ENCODE measurements around the gene TSPO. TPM values are rescaled to one million over a fixed set of nuclear protein-coding genes. Genes with fewer than 3 reads are reported as not detected.

TSPO gene
- total and polyA plus RNA-seq, 7 experiments from 2014 or later = 56.1 to 357 (median 102) TPM

GRCh38 chr22:43185860-43186261, 34.5 kb downstream of the TSPO start:
- H3K4me3 Mint-ChIP-seq = peak overlapping the region; percentile 59 to 83 (median 70)
- H3K4me1 Mint-ChIP-seq = peaks cover 5 to 36% (median 24%) of the 10 kb centered on the region in 7 donors
- H3K9me3 Mint-ChIP-seq = peaks cover 0 to 4% (median 0%) of the 10 kb centered on the region in 11 donors
- peak overlapping the region; percentile 78 for H3K27ac ChIP-seq (ENCODE audit: low read depth, low read length)
- peak overlapping the region; percentile 65 for H3K4me3 ChIP-seq (ENCODE audit: low read length)
- no peaks in the 10 kb centered on the region for H3K27me3 ChIP-seq (ENCODE audit: control insufficient read depth in 2 of 2, insufficient read depth in 2 of 2, low read length in 2 of 2)
- no peak for DNase-seq
- ChIA-PET POLR2A (interaction anchor here (2.2 kb wide), 1 partner anchor 34 kb away, joined by 17 read pairs; the partner anchor contains the start of gene TSPO), CTCF (no interaction called here)
- peaks cover 0 to 8% (median 0%) of the 10 kb centered on the region in 5 donors for H3K36me3 Mint-ChIP-seq
- peak overlapping the region in 7 of 9 donors; percentile 10 to 65 (median 33) for H3K27ac Mint-ChIP-seq
- no peaks in the 10 kb centered on the region for H3K9me3 ChIP-seq (ENCODE audit: control insufficient read depth in 2 of 3, low read length in 3 of 3)
- H3K27me3 Mint-ChIP-seq = peaks cover 0 to 4% (median 0%) of the 10 kb centered on the region in 5 donors
- peaks cover 0 to 7% (median 0%) of the 10 kb centered on the region in 3 experiments for H3K36me3 ChIP-seq (ENCODE audit: control insufficient read depth in 2 of 3, insufficient read depth in 3 of 3, low read length in 3 of 3)
- ATAC-seq = no peak
- intact Hi-C loops (cut with micrococcal nuclease) = loop anchor here (2.0 to 10.0 kb wide), 5 partner anchors 33 to 626 kb away; partner anchors contain the start of genes ARFGAP3 (in 1 of the 2) and EFCAB6 (in 1 of the 2)
- H3K4me1 ChIP-seq (ENCODE audit: control insufficient read depth in 2 of 2, insufficient read depth in 2 of 2, low read length in 2 of 2) = peaks cover 18% of the 10 kb centered on the region in 2 donors

DNA sequence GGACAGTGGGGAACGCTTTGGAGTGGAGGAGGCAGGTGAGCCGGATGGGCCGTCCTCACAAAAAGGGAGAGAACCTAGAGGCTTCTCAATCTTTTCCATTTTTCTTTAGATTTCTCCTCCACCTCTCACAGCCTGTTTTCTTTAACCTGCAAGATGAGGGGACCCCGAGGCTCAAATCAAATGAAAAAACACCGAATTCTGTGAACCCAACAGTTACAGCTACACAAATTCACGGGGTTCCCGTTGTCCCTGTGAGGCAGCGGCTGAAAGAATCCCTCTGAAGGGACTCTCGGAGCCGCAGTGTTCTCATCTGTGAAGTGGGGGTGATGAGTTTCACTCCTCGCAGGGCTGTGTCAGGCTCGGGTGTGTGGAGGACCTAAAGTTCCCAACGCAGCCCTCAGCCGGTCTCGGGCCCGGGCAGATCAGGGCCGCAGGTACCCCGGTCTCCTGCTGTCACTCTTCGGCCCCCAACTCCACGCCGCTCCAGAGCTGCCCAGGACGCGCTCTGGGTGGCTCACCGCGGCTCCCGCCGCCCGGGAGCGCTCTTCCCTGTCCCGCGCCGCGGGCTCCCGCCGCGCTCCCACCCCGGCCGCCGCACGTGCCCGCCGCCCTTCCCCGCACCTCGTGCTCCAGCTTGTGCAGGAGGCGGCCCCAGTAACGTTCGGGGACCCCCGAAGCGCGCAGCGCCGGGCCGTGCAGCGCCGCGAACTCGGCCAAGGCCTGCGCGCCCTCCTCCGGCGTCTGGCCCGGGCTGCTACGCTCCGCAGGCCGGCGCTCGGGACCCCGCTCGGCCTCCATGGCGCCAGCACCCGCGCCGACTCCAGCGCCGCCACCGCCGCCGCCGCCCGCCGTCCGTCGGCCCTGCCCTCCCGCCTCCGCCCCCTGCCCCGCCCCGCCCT, 35.2 kb downstream of the TSPO start, which contains the start of gene TTLL12:
Gene TTLL12, minus strand, starts transcription at position 863 of the 899 bp plus-strand sequence. Its CDS starts 65 bp downstream, at position 798.
- Histone ChIP-seq H3K9me3 (ENCODE audit: control insufficient read depth in 2 of 3, low read length in 3 of 3) (no peaks in the 10 kb centered on the region), H3K27me3 (ENCODE audit: control insufficient read depth in 2 of 2, insufficient read depth in 2 of 2, low read length in 2 of 2) (no peaks in the 10 kb centered on the region), H3K36me3 (ENCODE audit: control insufficient read depth in 2 of 3, insufficient read depth in 3 of 3, low read length in 3 of 3) (peaks cover 0 to 6% (median 0%) of the 10 kb centered on the region in 3 experiments), H3K4me1 (ENCODE audit: control insufficient read depth in 2 of 2, insufficient read depth in 2 of 2, low read length in 2 of 2) (peaks cover 18% of the 10 kb centered on the region in 2 donors), H3K4me3 (ENCODE audit: low read length) (peak within 1 kb of the TSS; percentile 65), H3K27ac (ENCODE audit: low read depth, low read length) (peak within 1 kb of the TSS; percentile 91)
- intact Hi-C loops (cut with micrococcal nuclease) = loop anchor here (1.0 to 10.0 kb wide), 12 partner anchors 34 to 626 kb away; partner anchors contain the start of genes ARFGAP3 (in 2 of the 2), MCAT (in 2 of the 2), EFCAB6 (in 1 of the 2) and PACSIN2 (in 1 of the 2)
- ChIA-PET CTCF (interaction anchor here (1.7 kb wide), 1 partner anchor 43 kb away, joined by 5 read pairs; no protein-coding TSS in a partner anchor), POLR2A (interaction anchor here (1.2 to 2.2 kb wide), 4 partner anchors 24 to 328 kb away, joined by 5 to 18 read pairs (median 11); partner anchors contain the start of genes MCAT and TSPO)
- peaks cover 5 to 36% (median 24%) of the 10 kb centered on the region in 7 donors for H3K4me1 Mint-ChIP-seq
- peak; percentile 53 to 76 (median 62) for DNase-seq
- peaks cover 0 to 7% (median 2%) of the 10 kb centered on the region in 11 donors for H3K9me3 Mint-ChIP-seq
- H3K27me3 Mint-ChIP-seq = peaks cover 0 to 10% (median 0%) of the 10 kb centered on the region in 5 donors
- peaks cover 0 to 12% (median 0%) of the 10 kb centered on the region in 5 donors for H3K36me3 Mint-ChIP-seq
- H3K4me3 Mint-ChIP-seq = peak within 1 kb of the TSS; percentile 75 to 89 (median 86)
- peak; percentile 60 for ATAC-seq
- H3K27ac Mint-ChIP-seq = peak within 1 kb of the TSS; percentile 94 to 99 (median 98)

DNA sequence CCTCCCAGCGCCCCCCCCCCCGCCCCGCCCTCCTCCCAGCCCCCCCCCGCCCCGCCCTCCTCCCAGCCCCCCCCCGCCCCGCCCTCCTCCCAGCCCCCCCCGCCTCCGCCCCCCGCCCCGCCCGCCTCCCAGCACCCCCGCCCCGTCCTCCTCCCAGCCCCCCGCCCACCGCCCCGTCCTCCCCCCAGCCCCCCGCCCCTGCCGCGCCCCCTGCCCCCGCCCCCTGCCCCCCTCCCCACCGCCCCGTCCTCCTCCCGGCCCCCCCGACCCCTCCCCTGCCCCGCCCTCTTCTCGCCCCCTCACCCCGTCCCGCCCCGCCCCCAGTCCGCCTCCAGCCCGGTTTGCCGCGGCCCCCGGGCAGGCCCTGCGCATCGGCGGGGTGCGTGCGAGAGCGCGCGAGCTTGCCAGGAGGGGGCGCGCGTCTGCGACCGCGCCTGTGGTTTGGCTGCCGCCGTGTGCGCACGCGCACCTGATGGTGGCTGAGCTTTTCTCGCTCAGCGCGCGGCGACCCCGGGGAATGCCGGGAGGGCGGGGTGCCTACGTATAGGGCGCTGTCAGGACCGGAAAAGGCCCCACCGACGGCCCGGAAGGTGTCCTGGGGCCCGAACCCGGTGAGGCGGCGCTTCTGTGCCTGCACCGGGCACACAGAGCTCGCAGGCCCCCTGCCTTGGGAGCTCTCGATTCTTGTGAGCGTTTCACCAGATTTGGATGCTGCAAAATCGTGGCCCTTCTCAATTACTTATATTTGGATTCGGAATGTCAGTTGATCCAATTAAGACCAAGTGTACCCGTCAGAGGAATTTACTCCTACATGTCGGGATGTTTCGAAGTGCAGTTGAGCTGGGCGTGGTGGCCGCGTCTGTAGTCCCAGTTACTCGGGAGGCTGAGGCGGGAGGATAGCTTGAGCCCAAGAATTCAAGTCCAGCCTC, 36.1 kb downstream of the TSPO start:
- Histone ChIP-seq H3K4me1 (ENCODE audit: control insufficient read depth in 2 of 2, insufficient read depth in 2 of 2, low read length in 2 of 2) (peaks cover 18% of the 10 kb centered on the region in 2 donors), H3K27me3 (ENCODE audit: control insufficient read depth in 2 of 2, insufficient read depth in 2 of 2, low read length in 2 of 2) (no peaks in the 10 kb centered on the region), H3K27ac (ENCODE audit: low read depth, low read length) (peak overlapping the region; percentile 91), H3K36me3 (ENCODE audit: control insufficient read depth in 2 of 3, insufficient read depth in 3 of 3, low read length in 3 of 3) (peaks cover 0 to 4% (median 0%) of the 10 kb centered on the region in 3 experiments), H3K9me3 (ENCODE audit: control insufficient read depth in 2 of 3, low read length in 3 of 3) (no peaks in the 10 kb centered on the region), H3K4me3 (ENCODE audit: low read length) (peak overlapping the region; percentile 65)
- DNase-seq (peak; percentile 93 to 98 (median 97)), ATAC-seq (peak; percentile 94)
- Mint-ChIP-seq H3K4me1 (peaks cover 5 to 36% (median 24%) of the 10 kb centered on the region in 7 donors), H3K36me3 (peaks cover 0 to 12% (median 0%) of the 10 kb centered on the region in 5 donors), H3K27me3 (peaks cover 0 to 15% (median 0%) of the 10 kb centered on the region in 5 donors), H3K4me3 (peak overlapping the region; percentile 75 to 89 (median 86)), H3K27ac (peak overlapping the region; percentile 94 to 99 (median 98)), H3K9me3 (peaks cover 0 to 10% (median 3%) of the 10 kb centered on the region in 11 donors)
- CTCF ChIA-PET = interaction anchor here (1.0 to 1.7 kb wide), 2 partner anchors 43 to 76 kb away, joined by 4 to 5 read pairs; no protein-coding TSS in a partner anchor
- POLR2A ChIA-PET = interaction anchor here (0.8 to 2.2 kb wide), 7 partner anchors 24 to 329 kb away, joined by 3 to 18 read pairs (median 5); partner anchors contain the start of genes MCAT and TSPO
- intact Hi-C loops (cut with micrococcal nuclease) = loop anchor here (1.0 to 10.0 kb wide), 12 partner anchors 35 to 625 kb away; partner anchors contain the start of genes ARFGAP3 (in 2 of the 2), MCAT (in 2 of the 2), EFCAB6 (in 1 of the 2) and PACSIN2 (in 1 of the 2)

DNA sequence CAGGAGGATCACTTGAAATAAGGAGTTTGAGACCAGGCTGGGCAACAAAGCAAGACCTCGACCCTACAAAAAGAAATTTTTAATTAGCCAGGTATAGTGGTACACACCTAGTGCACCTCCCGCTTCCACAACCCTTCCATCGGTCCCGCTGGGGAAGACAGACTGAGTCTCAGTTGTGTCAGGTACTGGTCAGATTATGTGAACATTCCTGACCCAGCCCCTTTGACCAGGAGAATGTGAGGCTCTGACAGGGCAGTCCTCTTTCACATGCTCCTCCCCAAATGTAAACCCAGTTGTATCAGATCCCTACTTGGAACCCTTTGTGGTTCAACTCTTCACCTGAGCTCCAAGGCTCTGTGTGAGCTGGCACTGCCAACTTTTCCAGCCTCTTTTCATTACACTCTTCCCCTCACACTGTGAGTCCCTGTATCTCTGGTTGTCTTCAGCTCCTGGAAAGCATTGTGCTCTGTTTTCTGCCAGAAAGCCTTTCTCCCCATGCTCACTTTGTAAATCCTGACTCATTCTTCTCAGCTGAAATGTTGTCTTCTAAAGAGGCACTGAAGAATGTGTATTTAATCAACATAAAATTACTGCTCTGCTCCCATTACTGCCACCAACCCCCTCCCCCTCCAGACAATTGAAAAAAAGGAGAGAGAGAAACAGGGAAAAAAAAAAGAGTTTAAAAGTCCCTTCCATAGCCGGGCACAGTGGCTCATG, 37.6 kb downstream of the TSPO start:
- Histone ChIP-seq H3K9me3 (ENCODE audit: control insufficient read depth in 2 of 3, low read length in 3 of 3) (no peaks in the 10 kb centered on the region), H3K36me3 (ENCODE audit: control insufficient read depth in 2 of 3, insufficient read depth in 3 of 3, low read length in 3 of 3) (no peaks in the 10 kb centered on the region), H3K4me1 (ENCODE audit: control insufficient read depth in 2 of 2, insufficient read depth in 2 of 2, low read length in 2 of 2) (peaks cover 18% of the 10 kb centered on the region in 2 donors), H3K27me3 (ENCODE audit: control insufficient read depth in 2 of 2, insufficient read depth in 2 of 2, low read length in 2 of 2) (no peaks in the 10 kb centered on the region), H3K27ac (ENCODE audit: low read depth, low read length) (peak overlapping the region; percentile 91), H3K4me3 (ENCODE audit: low read length) (no peak overlapping the region)
- DNase-seq = no peak
- Mint-ChIP-seq H3K4me3 (peak overlapping the region; percentile 10 to 64 (median 47)), H3K9me3 (peaks cover 0 to 10% (median 3%) of the 10 kb centered on the region in 11 donors), H3K36me3 (peaks cover 0 to 10% (median 0%) of the 10 kb centered on the region in 5 donors), H3K4me1 (peaks cover 4 to 36% (median 22%) of the 10 kb centered on the region in 7 donors), H3K27me3 (peaks cover 0 to 18% (median 0%) of the 10 kb centered on the region in 5 donors), H3K27ac (peak overlapping the region; percentile 69 to 98 (median 82))
- ChIA-PET CTCF (no interaction called here), POLR2A (no interaction called here)
- ATAC-seq = no peak
- intact Hi-C loops (cut with micrococcal nuclease) = loop anchor here (5.0 to 10.0 kb wide), 4 partner anchors 76 to 623 kb away; partner anchors contain the start of genes ARFGAP3 (in 1 of the 2) and EFCAB6 (in 1 of the 2)

DNA sequence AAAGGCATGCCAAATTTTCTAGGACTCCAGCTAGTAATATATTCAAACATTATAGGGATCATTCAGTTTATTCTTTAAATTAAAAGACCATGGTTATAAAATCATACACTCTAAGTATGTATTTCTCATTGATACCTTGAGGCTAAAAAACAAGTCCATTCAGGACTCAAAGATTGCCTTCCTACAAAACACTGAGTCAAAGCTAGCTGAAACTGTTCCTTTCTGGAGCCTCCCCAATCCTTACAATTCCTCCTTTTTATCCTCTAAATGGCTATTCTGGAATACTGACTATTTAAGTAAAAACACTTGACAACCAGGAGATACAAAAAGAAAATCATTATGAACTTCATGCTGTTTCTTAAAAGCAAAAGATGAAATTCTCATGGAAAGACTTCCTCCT, 40.5 kb downstream of the TSPO start:
- H3K9me3 Mint-ChIP-seq = peaks cover 0 to 10% (median 3%) of the 10 kb centered on the region in 11 donors
- ChIA-PET CTCF (interaction anchor here (0.9 kb wide), 1 partner anchor 1981 kb away, joined by 3 read pairs; no protein-coding TSS in a partner anchor), POLR2A (no interaction called here)
- Histone ChIP-seq H3K4me3 (ENCODE audit: low read length) (no peak overlapping the region), H3K27ac (ENCODE audit: low read depth, low read length) (no peak overlapping the region), H3K27me3 (ENCODE audit: control insufficient read depth in 2 of 2, insufficient read depth in 2 of 2, low read length in 2 of 2) (no peaks in the 10 kb centered on the region), H3K9me3 (ENCODE audit: control insufficient read depth in 2 of 3, low read length in 3 of 3) (no peaks in the 10 kb centered on the region), H3K4me1 (ENCODE audit: control insufficient read depth in 2 of 2, insufficient read depth in 2 of 2, low read length in 2 of 2) (peaks cover 5 to 8% of the 10 kb centered on the region in 2 donors), H3K36me3 (ENCODE audit: control insufficient read depth in 2 of 3, insufficient read depth in 3 of 3, low read length in 3 of 3) (no peaks in the 10 kb centered on the region)
- peaks cover 0 to 10% (median 0%) of the 10 kb centered on the region in 5 donors for H3K36me3 Mint-ChIP-seq
- H3K27me3 Mint-ChIP-seq = peaks cover 0 to 21% (median 0%) of the 10 kb centered on the region in 5 donors
- peaks cover 0 to 14% (median 7%) of the 10 kb centered on the region in 7 donors for H3K4me1 Mint-ChIP-seq
- ATAC-seq = no peak
- peak overlapping the region in 1 of 9 donors; percentile 20 for H3K27ac Mint-ChIP-seq
- no peak overlapping the region for H3K4me3 Mint-ChIP-seq
- no peak for DNase-seq
- intact Hi-C loops (cut with micrococcal nuclease) = no loop called here
